Bronchial smooth muscle cell (primary cell): Measurements from ENCODE around the gene OR2B3. TPM values are rescaled to one million over a fixed set of nuclear protein-coding genes. Genes with fewer than 3 reads are reported as not detected.

Experiments
- total RNA-seq: library from RNA; depleted of rRNA; stranded (reverse); fragments of >200 nt; gene quantifications from 2 replicates; pipeline ENCODE4 v1.2.1, GENCODE V29; 2014

The OR2B3 gene, protein sequence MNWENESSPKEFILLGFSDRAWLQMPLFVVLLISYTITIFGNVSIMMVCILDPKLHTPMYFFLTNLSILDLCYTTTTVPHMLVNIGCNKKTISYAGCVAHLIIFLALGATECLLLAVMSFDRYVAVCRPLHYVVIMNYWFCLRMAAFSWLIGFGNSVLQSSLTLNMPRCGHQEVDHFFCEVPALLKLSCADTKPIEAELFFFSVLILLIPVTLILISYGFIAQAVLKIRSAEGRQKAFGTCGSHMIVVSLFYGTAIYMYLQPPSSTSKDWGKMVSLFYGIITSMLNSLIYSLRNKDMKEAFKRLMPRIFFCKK
- total RNA-seq, result not detected in 2 replicates

DNA sequence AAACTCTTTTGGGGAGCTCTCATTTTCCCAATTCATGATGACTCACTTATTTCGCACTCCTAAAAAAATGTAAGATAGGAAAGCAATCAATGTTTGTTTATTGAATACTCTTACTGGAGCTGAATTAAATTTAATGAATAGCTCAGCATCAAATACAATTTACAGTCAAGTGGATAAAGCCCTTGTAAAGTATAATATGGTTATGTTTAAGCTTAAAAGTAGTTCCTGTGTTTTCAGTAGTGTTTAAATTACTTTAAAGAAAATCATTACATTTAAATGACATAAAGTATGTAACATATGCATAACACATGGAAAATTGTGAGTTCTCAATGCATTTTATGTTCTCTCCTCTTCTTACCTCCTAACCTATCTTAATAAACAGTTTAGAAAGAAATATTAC, at the start of gene OR2B3:
OR2B3 (minus strand) TSS at position 101 of the 400 bp plus-strand sequence; CDS start at position 36, 65 bp downstream.

DNA sequence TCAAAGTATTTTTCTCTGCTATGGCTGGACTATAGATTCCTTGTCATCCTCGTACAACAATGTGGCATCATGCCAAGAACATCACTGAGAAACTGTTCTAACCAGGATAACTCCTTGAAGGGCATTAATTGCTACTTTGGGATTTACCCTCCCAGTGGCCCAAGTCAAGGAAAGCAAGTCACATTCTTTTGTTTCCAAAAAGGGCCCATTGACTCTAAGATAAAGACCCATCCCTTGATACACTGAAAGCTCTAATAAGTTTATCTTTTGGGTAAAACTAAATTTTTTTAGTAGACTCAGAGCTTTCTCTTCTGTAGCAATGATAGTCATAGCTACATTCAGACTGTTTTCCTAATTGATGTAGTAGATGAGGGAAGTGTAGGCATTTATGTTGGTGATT, 20.6 kb upstream of the OR2B3 start, which contains the start of gene OR2J3:
OR2J3 (plus strand) TSS at position 301 of the 400 bp plus-strand sequence. CDS start 3,833 bp downstream, outside the sequence.

DNA sequence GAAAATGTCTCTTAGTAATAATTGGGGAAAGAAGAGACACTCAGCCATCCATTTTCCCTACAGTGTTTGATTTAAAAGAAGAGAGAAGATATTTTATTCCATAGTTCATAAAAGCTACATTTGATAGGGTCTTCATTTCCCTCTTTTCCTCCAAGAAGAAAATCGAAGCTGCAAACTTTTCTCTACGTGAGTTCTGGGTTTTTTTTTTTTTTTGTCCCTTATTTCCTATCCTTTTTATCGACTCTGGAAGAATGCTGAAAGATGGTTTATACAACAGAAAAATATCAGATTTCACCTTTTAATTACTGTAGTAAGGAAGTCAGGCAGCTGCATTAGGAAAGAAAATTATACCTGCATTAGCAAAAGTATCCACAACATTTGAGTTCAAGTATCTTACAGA, 12.1 kb upstream of the OR2B3 start, which contains the start of gene OR2J1:
OR2J1 (plus strand) TSS at position 301 of the 400 bp plus-strand sequence. CDS start 1,453 bp downstream, outside the sequence.

DNA sequence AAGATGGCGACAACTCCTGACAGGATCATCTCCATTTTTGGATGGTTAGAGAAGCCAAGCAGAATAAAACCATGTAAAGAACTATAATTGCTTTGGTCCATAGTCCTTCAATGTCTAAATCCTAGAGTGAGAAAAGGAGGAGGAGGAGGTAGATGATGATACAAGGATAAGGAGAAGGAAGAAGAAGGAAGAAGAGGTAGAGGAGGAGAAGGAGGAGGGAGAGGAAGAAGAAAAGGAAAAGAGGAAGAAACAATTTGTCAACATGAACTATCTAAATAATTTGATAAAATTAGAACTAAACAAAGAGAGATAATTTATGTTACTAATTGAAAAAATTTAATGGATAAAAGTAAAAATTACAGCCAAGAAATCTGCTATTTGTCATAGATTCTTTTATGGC, 42.0 kb downstream of the OR2B3 start, which contains the start of gene OR2W1:
OR2W1 (minus strand) TSS at position 101 of the 400 bp plus-strand sequence; CDS start at position 101, 0 bp downstream.

Other genes with a start within 250 kb of the OR2B3 start
- gene TRIM27, start 163.3 kb downstream of the OR2B3 start, total RNA-seq, result 39.9 and 41.6 TPM in 2 replicates
- gene ZNF311, start 82.0 kb downstream of the OR2B3 start, total RNA-seq, result 1.6 and 2.3 TPM in 2 replicates
- not detected in 2 replicates for gene OR2W1, start 42.1 kb downstream of the OR2B3 start, total RNA-seq
- not detected in 2 replicates for gene OR2J1, start 12.2 kb upstream of the OR2B3 start, total RNA-seq
- gene OR2J3, start 20.7 kb upstream of the OR2B3 start, total RNA-seq, result not detected in 2 replicates
- not detected in 2 replicates for gene OR2J2, start 83.6 kb upstream of the OR2B3 start, total RNA-seq
- not detected in 2 replicates for gene OR14J1, start 214.4 kb upstream of the OR2B3 start, total RNA-seq